Activated CD4-positive, alpha-beta T cell treated with anti-CD3 and anti-CD28 coated beads, Interleukin-2, amount 50 U/mL, for 24 hours (primary cell): ENCODE results near the gene DDX39B.
A peak's percentile ranks its signal among the peaks of the same experiment; 100 is the strongest.
"Not testable (repeated sequence)": the region's sequence is repeated elsewhere in the genome, so short reads cannot be mapped to it uniquely, and the experiment has no call there.

Experiments
- DNase-seq, 2 donors: peaks; one replicate each; pipeline ENCODE4 v3.0.0-alpha.2; 2020; ENCODE audit warnings: low read depth in 1 of 2, low spot score in 1 of 2

The DDX39B gene

DNA sequence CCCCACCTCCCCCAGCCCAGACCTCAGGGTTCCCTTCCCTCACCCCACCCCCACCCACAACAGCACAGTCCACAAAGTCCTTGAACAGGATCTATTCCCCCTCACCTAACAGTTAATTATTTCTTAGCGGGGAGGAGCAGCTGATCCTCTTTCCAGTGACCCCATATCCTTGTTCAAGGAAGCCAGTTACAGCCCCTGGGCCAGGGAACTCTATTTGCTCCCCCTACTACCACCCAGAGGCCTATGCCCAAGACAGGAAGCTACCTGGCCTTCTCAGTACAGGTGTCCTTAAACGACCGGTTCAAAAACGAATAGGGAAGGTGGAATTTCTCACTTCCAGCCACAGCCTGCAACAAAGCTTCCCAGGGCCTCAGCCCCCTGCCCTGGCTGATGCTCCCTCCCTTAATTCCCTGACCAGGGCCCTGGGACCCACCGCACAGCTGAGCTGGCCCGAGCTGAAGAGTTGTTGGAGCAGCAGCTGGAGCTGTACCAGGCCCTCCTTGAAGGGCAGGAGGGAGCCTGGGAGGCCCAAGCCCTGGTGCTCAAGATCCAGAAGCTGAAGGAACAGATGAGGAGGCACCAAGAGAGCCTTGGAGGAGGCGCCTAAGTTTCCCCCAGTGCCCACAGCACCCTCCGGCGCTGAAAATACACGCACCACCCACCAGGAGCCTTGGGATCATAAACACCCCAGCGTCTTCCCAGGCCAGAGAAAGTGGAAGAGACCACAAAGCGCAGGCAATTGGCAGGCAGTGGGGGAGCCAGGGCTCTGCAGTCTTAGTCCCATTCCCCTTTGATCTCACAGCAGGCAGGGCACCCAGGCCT, 12.3 kb downstream of the DDX39B start:
- no peak for DNase-seq

DNA sequence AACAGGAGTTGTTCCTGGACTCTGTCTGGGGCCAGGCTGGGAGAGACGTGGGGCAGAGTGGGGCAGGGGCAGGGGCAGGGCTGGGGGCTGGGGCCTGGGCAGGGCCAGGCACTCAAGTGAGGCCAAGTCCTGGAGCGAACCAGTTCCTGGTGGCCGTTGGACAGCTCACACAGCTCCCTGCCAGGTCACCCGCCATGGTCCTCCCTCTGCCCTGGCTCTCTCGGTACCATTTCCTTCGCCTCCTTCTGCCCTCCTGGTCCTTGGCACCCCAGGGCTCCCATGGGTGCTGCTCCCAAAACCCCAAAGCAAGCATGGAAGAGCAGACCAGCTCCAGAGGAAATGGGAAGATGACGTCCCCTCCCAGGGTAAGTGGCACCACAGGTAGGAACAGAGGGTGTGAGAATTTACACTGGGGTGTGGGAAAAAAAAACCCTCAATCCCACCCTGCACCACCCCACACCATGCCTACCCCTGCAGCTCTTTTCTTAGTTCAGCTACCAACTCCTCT, 12.9 kb downstream of the DDX39B start, which contains the start of gene MCCD1:
Gene MCCD1, plus strand, starts transcription at position 142 of the 508 bp plus-strand sequence. Its CDS starts 53 bp downstream, at position 195.
- no peak for DNase-seq

DNA sequence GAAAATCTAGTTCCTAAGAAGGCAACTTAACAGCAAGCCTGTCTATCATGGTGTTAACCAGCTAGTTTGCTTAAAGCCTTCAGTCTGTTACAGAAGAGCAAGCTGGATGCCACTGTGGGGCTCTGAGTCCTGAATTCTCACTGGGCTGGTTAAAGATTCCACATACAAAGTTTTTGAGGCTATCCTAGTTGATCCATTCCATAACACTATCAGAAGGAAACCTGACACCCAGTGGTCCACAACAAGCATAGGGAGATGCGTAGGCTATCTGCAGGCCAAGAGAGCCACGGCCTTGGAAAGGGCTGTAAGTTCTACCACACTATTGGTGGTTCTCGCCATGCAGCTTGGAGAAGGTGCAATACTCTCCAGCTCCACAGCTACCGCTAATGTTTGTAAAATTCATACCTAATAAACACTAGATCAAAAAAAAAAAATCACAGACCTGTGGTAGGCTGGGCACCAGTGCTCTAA, 13.5 kb downstream of the DDX39B start:
- no peak for DNase-seq

DNA sequence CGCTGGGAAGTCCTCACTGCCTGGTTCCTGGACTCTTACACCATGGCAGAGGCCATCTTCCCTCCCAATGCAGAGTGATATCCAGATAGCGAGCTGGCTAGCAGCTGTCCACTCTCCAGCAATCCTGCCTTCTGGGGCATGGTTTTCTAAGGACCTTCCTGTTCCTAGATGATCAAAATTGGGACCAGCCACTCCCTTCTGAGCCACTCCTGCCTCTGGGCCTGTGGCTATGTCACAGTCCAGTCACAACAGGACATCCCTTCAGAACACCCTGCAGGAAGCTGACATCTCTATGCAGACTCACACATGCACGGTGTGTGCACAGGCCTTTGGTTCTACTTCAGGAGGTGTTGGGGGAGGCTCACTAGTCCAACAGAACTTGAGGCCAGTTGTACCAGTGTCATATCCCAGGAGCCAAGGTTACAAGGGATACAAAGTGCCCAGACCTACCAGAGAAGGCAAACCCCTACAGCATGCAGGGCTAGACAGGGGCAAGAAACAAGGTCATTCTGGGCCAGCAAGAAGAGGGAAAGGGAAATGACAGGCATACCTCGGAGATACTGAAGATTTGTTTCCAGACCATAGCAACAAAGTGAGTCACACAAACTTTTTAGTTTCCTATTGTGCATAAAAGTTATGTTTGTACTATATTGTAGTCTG, 15.7 kb downstream of the DDX39B start:
- DNase-seq, result no peak

DNA sequence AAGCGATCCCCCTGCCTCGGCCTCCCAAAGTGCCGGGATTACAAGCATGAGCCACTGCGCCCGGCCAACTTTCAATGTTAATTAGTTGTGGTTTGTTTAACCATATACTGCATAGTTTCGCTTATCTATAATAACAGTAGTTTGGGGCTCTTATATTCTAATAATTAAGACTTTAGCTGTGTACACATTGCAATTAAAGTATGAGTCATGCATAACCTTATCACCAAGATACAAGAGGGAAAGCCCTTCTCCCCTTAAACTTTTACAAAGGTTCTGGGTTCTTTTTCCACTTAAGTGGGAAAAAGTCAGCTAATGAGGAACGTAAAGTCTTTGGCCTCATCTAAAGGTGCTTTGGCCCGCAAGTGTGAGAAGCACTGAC, 16.3 kb downstream of the DDX39B start:
- DNase-seq, result no peak

DNA sequence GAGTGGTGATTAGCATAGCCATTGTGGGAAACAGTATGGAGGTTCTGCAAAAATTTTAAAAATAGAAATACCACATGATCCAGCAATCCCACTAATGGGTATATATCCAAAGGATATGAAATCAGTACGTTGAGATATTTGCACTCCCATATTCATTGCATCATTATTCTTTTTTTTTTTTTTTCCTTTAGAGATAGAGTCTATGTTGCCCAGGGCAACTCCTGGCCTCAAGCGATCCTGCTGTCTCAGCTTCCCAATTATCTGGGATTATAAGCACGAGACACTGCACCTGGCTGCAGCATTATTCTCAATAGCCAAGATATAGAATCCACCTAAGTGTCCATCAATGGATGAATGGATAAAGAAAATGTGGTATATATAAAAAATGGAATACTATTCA, 20.0 kb downstream of the DDX39B start:
- no peak for DNase-seq

DNA sequence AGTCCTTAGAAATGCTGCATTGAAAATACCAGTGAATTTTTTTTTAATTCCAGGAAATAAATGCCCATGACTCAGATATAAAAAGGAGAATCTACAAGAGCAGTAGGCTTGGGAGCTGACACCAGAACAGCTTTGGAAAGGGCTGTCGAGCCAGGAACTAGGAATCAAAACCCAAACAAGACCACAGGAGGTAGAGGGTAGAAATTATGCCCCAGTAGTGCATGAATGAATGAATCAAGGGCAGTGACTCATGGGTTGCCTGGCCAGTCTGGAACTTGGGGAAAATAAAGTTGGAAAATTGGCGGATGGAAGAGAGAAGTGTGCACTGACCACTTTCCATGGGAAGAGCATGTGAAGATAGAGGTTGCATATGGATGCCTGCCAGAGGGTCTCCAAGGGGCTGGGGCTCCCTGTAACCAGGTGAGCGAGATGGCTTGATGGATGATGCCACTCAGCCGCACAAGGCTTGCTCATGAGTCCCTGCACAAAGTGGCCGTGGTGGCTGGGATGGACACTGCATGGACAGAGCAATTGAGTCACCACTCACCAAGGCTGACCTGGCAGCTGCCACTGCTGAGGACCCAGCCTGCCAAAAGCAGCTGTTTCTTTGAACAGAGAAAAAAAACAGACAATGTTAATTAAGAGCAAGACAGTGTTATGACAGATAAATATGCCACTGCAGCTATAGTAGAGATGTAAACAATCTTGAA, 28.2 kb downstream of the DDX39B start:
- DNase-seq, result no peak

DNA sequence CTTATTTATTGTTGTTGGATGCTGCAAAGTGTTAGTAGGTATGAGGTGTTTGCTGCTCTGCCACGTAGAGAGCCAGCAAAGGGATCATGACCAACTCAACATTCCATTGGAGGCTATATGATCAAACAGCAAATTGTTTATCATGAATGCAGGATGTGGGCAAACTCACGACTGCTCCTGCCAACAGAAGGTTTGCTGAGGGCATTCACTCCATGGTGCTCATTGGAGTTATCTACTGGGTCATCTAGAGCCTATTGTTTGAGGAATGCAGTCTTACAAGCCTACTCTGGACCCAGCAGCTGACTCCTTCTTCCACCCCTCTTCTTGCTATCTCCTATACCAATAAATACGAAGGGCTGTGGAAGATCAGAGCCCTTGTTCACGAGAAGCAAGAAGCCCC, 31.8 kb downstream of the DDX39B start:
- no peak for DNase-seq

DNA sequence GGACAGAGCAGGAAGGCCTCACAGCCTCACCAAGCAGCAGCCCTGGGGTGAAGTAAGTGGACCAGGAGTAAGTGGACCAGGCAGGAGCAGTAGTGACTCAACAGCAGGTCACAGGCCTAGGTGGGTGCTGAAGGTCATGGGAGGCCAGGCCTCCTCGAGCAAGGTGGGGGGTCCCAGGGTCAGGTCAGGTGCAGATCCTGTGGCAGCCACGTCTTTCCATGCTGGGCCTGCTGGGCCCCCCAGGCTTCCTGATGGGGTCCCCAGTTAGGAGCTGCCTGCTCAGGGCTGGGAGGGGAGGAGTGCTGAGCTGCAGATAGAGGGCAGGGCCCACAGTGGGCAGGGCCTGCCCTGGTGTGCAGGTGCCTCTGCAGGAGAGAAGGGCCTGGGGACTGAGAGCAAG, 32.8 kb downstream of the DDX39B start:
- not testable (repeated sequence) for DNase-seq

DNA sequence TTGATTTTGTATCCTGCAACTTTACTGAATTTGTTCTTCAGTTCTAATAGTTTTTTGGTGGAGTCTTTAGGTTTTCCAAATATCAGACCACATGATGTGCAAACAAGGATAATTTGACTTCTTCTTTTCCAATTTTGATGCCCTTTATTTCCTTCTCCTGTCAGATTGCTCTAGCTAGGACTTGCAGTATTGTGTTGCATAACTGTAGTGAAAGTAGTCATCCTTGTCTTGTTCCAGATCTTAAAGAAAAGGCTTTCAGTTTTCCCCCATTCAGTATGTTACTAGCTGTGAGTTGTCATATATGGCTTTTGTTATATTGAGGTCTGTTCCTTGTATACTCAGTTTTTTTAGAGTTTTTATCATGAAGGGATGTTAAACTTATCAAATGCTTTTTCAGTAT, 39.2 kb downstream of the DDX39B start:
- no peak for DNase-seq

DNA sequence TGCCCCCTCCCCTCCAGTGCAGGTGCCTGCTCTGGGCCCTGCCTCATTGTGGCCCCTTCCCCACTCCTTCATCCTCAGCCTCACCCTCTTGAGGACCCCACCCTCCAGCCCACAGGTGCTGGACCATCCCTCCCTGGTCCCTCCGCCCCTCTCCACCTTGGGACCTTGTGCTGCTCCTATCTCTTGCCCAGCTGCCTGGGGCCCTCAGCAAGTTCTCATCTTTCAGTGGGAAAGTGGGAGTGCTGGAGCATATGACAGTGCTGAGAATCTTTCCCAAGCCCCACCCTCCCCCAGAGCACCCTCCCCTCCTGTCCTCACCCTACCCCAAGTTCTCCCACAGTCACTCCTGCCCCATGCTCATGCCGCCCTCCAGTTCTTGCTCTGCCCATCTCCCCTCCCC, 42.2 kb downstream of the DDX39B start:
- DNase-seq, result not testable (repeated sequence)

DNA sequence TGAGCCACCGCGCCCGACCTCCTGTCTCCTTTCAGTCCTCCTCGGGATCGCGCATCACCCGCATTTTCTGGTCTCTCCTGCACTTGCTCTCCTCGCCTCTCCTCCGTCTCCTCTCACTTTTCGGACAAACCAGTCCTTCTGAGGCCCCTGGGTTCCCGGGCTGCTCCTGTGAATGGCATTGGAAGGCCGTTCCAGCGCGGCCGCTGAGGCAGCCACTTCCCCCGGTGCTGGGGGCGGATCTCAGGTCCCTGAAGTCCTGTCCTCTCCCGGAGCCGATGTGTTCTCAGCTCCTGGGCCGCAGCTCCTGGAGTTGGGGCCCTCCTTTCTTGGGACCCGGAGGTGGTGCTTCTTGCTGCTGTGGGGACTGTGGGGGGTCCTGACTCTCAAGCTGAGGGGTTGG, 43.1 kb downstream of the DDX39B start:
- no peak for DNase-seq

DNA sequence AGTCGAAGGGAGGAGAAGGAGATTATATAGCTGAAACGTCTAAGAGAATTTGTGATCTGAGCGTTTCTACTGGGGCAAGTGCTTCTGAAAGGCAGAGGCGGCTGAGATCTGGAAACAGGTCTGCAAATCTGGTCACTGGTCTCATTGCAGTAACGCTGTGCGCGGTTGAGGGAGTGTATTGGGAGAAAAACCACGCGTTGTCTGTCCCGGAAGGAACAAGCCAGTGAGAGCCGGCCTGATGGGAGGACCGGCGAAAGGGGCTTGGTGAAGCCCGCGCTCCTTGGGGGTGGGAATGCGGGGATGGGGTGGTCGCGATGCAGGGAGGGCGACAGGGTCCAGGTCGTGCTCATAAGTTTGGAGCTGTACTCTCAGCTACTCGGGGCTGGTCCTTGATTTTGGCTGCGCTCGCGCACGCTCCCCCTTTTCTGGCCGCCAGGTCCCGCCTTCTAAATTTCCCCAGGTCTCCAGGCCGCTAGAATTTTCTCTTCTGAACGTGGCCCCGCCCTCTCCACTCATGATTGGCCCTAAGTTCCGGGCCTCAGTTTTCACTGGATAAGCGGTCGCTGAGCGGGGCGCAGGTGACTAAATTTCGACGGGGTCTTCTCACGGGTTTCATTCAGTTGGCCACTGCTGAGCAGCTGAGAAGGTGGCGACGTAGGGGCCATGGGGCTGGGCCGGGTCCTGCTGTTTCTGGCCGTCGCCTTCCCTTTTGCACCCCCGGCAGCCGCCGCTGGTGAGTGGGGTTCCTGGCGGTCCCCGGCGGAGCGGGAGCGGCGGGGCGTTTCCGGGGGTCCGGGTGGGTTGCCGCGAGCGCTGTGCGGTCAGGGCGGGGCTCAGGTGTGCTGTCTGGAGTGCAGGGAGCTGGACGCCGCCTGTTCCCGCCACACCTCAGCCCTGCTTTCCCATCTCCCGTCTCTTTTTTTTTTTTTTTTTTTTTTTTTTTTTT, 44.0 kb downstream of the DDX39B start, which contains the start of gene MICB:
Gene MICB, plus strand, starts transcription at position 615 of the 946 bp plus-strand sequence. Its CDS starts 49 bp downstream, at position 664.
- peak; percentile 65 to 84 for DNase-seq

DNA sequence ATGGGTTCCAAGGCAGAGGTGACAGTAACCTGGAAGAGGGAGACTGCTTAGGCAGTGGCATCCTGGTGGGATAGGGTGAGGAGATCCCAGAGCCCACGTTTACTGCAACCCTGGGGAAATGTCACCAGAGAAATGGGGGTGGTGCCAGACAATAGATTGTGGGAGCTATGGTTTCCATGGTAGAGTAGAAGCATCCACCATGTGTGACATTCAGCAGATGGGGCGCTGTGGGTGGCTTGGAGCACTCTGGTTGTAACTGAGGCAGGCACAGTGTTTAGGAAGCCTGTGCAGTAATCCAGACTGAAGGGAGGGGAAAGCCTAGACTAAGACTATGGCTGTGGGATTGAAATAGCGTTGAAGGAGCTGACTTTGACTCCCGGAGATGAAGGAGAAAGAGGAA, 45.0 kb downstream of the DDX39B start:
- DNase-seq, result not testable (repeated sequence)

DNA sequence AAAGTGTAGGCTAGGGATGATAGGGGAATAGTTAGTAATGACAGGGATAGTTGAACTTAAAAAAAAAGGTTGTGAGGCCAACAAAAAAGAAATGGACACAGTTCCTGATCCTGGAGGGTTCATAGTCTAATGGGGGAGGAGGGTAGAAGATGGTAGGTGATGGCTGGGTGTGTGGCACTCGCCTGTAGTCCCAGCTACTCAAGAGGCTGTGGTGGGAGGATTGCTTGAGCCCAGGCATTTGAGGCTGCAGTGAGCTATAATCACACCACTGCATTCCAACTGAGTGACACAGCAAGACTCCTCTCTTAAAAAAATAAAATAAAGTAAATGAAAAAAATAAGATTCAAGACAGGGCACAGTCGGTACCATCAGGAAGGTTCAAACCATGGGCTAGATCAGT, 46.2 kb downstream of the DDX39B start:
- no peak for DNase-seq

DNA sequence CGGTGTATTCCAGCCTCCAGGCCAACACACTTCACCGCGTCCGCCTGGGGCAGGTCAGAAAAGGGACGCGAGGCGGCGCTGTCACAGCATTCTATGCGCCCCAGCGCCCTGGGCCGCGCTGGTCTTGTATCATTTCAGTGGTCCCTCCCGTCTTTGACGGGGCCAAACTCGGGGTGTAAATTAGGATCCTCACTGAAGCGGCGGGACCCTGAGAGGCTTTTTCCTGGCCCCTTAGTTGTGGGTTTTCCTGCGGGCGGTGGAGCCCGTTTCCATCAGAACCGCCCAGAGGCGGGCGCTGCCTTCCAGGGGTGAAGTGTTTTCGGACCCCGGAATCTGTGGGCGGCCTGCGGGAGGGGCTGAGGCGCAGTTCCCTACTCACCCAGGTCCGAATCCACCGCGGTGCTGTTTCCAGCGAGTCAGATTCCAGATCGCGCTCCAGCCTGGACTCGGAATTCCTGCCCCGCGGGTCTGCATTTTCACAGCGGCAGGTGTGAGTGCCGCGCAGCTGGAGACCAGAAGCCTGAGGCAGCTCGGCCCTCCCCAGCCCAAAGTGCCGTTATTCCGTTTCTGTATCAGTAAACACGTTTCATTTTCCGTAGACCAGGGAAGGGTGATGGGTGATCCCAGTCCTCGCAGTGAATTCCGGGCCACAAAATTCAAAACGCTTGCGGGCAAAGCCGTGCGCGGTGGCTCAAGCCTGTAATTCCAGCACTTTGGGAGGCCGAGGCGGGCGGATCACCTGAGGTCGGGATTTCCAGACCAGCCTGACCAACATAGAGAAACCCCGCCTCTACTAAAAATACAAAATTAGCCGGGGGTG, 47.7 kb downstream of the DDX39B start:
- DNase-seq, result peak; percentile 57 to 62

DNA sequence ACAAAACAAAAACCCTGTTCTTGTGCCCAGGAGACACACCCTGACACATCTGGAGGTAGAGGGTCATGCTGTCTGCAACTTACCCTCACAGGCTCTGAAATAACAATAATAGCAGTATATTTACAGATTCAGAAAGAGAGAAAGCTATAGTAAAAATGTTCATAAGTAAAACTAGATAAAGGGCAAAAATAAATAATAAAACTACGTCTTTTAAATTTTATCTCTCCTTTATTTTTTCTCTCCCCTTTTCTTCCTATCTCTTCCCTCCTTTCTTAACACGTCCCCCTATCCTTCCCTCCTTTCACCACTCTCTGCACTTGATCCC, 48.3 kb downstream of the DDX39B start:
- DNase-seq, result not testable (repeated sequence)

DNA sequence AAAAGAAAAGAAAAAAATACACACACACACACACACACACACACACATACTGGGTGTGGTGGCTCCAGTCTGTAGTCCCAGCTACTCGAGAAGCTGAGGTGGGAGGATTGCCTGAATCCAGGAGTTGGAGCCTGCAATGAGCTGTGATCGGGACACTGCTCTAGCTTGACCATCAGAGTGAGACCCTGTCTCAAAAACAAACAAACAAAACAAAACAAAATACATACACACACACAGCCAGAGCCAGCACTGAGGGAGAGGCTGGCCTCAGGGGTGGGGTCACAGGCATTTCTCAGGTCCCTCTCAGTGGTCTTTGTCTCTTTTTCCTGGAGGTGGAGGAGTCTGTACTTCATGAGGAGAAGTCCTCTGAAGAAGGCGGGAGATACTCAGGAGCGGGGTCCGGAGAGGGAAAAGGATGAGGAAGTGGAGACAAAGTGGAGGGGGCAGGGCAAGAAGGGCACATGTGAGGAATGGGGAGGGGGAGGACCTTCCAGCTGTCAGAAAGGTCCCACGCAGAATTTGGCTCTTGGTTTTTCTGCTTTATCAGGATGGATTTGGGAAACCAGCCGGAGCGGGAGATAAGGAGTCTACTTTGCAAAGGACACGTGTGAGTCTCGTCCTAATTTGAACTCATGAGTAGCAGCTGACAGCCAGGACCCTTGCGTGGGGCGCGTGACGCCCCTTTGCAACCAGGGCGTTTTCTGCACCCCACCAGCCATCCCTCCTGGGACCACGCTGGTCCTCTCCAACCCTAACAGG, 51.5 kb downstream of the DDX39B start:
- no peak for DNase-seq

DNA sequence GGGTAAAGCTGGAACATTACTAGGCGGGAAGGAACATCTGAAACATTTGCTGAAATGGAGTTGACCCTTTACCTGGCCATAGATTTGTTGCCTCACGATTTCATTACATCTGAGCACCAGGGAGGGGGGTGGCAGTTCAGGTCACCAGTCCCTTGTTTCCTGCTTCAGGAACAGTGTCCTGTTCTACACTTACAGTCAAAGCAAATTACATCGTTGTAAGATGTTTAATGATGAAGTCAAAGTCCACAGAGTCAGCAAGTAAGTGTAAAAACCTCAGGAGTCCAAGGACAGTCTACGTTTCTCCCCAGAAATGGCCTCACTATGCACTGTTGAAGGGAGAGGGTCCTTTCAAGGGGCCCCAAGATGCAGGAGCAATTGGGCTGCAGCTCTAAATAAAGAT, 52.7 kb downstream of the DDX39B start:
- DNase-seq, result no peak
